IPS DF 4.7 (cell line): ENCODE results near the gene MPV17L2.

Experiments used
- DNase-seq: peaks from one replicate; pipeline ENCODE4 v3.0.0-alpha.2; 2013; ENCODE audit warnings: low spot score; ENCODE audit errors: extremely low read depth

Gene MPV17L2

GRCh38 chr19:18160493-18160970 lies 32.5 kb upstream of the MPV17L2 start:
- no peak for DNase-seq

- no peak for DNase-seq
Observed at GRCh38 chr19:18160971-18161635, 31.9 kb upstream of the MPV17L2 start.

GRCh38 chr19:18161636-18162002 lies 31.4 kb upstream of the MPV17L2 start:
- no peak for DNase-seq

GRCh38 chr19:18164072-18164471 lies 28.9 kb upstream of the MPV17L2 start:
- no peak for DNase-seq

GRCh38 chr19:18165794-18166544 lies 27.0 kb upstream of the MPV17L2 start:
- no peak for DNase-seq

- DNase-seq: no peak
Observed at GRCh38 chr19:18167011-18167410, 26.0 kb upstream of the MPV17L2 start.

- no peak for DNase-seq
Observed at GRCh38 chr19:18167975-18168645, 24.9 kb upstream of the MPV17L2 start.

GRCh38 chr19:18168673-18169381 lies 24.2 kb upstream of the MPV17L2 start:
- DNase-seq: no peak

- no peak for DNase-seq
Observed at GRCh38 chr19:18170714-18171255, 22.2 kb upstream of the MPV17L2 start.

GRCh38 chr19:18171605-18172327 lies 21.3 kb upstream of the MPV17L2 start:
- DNase-seq: no peak

- no peak for DNase-seq
Observed at GRCh38 chr19:18172331-18173053, 20.5 kb upstream of the MPV17L2 start.

GRCh38 chr19:18173054-18173571 lies 19.9 kb upstream of the MPV17L2 start:
- no peak for DNase-seq

GRCh38 chr19:18173572-18174288 lies 19.3 kb upstream of the MPV17L2 start, which contains the start of gene IFI30:
TSS of gene IFI30 (plus strand) at chr19:18173813. CDS start at chr19:18173842, 29 bp downstream.
- DNase-seq: no peak

- DNase-seq: no peak
Observed at GRCh38 chr19:18174983-18175382, 18.0 kb upstream of the MPV17L2 start.

GRCh38 chr19:18176367-18177310 lies 16.4 kb upstream of the MPV17L2 start:
- DNase-seq: no peak

GRCh38 chr19:18179957-18180356 lies 13.1 kb upstream of the MPV17L2 start:
- no peak for DNase-seq

GRCh38 chr19:18183529-18183928 lies 9.5 kb upstream of the MPV17L2 start:
- no peak for DNase-seq

- DNase-seq: no peak
Observed at GRCh38 chr19:18185538-18185937, 7.5 kb upstream of the MPV17L2 start.
